GM21723 (cell line): ENCODE results near the gene GVQW3.
A peak's percentile ranks its signal among the peaks of the same experiment; 100 is the strongest.

Source experiments
- ATAC-seq: cut with Tn5 transposase; IDR thresholded peaks from one replicate; pipeline ENCODE4 v1.9.1; 2021; ENCODE audit warnings: mild to moderate bottlenecking, moderate library complexity; ENCODE audit not compliant: unreplicated experiment

Gene GVQW3

GRCh38 chr11:76444384-76445120, 63.4 kb downstream of the GVQW3 start, which contains the start of gene EMSY:
EMSY (plus strand) TSS chr11:76445018; CDS start chr11:76446939, 1,921 bp downstream.
- ATAC-seq = peak; percentile 90

GRCh38 chr11:76445121-76446084, 64.3 kb downstream of the GVQW3 start:
- peak; percentile 35 for ATAC-seq

DNA sequence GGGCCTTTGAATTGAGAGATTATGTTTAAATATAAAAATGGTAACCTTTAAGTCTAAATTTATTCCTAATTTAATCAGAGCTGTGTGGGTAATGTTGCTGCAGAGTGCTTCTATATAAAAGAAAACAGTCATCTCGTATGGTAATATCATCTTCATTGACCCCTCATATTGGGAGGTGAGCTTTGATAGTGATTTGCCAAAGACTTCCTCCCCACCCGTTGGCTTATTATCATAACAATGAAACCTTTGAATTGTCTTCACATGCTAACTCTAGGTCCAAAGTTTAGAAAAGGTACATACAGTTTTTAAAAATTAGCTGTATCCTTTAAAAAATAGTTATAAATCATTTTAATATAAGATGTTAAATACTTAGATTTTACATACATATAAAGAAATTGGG, 67.4 kb downstream of the GVQW3 start:
- no peak for ATAC-seq

DNA sequence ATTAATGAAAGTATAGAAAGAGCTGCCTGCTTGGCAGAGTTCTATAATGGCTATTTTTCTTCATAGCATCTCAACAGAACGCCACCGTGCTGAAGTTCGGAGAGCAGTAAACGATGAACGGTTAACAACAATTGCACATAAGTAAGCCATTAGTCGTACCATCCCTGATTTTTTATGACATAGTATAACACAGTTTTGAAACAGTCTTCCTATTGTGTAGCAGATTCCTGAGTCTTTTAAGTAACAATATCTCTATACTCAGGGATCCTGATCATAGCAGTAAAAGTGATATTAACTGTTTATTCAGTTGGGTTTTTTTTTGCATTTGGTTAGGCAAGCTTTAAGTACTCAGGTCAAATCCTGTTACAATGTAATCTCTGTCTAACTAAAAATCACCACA, 72.1 kb downstream of the GVQW3 start:
- no peak for ATAC-seq

DNA sequence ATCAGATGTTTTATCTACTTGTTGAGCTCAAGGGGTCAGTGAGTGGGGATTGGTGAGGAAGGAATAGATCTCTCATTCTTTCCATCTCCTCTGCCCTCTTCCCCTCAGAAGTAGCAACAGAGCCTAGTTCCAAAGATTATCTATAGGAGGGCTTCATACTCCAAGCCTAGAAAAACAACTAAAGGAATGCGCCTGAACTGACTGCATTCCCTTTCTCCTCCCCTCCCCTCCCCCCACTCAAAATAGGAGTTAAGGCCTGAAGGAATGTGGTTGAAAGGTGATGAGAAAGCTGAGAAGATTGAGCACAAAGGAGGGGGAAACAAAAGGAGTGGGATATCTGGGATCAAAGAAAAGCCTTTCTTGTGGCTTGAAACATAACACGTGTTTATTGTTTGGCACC, 74.2 kb downstream of the GVQW3 start:
- no peak for ATAC-seq

- no peak for ATAC-seq
Measured at GRCh38 chr11:76455931-76456330, 74.8 kb downstream of the GVQW3 start.

DNA sequence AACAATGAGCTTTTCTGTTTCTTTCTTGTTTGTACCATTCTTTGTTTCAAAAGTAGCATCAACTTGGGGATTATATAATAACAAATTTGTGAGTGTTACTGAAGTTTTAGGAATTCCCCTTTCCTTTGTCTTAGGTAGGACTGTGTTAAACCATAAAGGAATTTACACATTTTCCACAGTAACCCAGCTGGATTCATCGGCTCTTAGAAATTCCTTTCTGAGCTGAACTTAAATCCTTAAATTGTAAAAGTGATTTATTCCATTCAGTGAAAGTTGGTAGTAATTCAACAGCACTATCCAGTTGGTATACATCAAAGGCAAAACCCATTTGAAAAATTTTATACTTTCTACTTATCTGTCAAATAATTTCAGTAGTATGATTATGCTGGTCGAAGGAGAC, 75.4 kb downstream of the GVQW3 start:
- ATAC-seq = no peak
